ENCODE measurements around the gene ADAMTS2. TPM values are rescaled to one million over a fixed set of nuclear protein-coding genes. Genes with fewer than 3 reads are reported as not detected.

The ADAMTS2 gene
- total RNA-seq, 2 experiments from 2014 or later = not detected

DNA sequence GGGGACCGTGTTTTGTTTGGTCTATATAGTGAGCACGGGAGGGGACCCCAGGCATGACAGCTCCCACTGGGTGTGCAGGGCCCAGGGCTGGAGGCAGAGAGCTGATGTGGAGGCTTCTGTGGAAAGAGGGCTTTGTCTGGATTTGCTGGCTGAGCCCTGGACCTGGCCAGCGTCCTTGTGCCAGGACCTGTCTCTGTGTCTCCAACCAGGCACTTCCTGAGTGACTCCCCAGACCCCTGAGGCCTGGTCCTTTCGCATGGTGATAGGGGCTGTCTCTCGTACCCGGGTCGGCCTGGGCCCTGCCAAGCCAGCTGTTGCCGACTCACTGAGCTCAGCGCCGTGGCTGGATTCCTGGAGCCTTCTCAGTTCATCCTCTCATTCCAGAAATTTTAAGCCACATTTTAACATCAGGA, 77.6 kb downstream of the ADAMTS2 start:
- no peak overlapping the region for H3K27ac ChIP-seq (ENCODE audit: low read depth in 1 of 2, low read length in 2 of 2)
- no peaks in the 10 kb centered on the region for H3K36me3 Mint-ChIP-seq (ENCODE audit: low read depth)
- no peaks in the 10 kb centered on the region for H3K9me3 Mint-ChIP-seq
- POLR2A ChIA-PET = no interaction called here
- TF ChIP-seq, protein P1, sequence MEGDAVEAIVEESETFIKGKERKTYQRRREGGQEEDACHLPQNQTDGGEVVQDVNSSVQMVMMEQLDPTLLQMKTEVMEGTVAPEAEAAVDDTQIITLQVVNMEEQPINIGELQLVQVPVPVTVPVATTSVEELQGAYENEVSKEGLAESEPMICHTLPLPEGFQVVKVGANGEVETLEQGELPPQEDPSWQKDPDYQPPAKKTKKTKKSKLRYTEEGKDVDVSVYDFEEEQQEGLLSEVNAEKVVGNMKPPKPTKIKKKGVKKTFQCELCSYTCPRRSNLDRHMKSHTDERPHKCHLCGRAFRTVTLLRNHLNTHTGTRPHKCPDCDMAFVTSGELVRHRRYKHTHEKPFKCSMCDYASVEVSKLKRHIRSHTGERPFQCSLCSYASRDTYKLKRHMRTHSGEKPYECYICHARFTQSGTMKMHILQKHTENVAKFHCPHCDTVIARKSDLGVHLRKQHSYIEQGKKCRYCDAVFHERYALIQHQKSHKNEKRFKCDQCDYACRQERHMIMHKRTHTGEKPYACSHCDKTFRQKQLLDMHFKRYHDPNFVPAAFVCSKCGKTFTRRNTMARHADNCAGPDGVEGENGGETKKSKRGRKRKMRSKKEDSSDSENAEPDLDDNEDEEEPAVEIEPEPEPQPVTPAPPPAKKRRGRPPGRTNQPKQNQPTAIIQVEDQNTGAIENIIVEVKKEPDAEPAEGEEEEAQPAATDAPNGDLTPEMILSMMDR (IDR thresholded peaks at IDR 0.05) = no peak
- intact Hi-C loops (cut with DNase I, micrococcal nuclease) = no loop called here
- no peak for ATAC-seq (ENCODE audit: poor library complexity)
- no peak overlapping the region for H3K4me3 ChIP-seq (ENCODE audit: low read length)
- H3K27me3 ChIP-seq (ENCODE audit: control insufficient read depth in 1 of 2, insufficient read depth in 2 of 2, low read length in 2 of 2) = no peaks in the 10 kb centered on the region
- peak in 1 of 14 experiments; percentile 17 for DNase-seq
- H3K9me3 ChIP-seq (ENCODE audit: control insufficient read depth in 1 of 2, insufficient read depth in 1 of 2, low read length in 2 of 2) = peaks cover 0 to 8% of the 10 kb centered on the region in 2 experiments
- no peak overlapping the region for H3K4me3 Mint-ChIP-seq
- H3K36me3 ChIP-seq (ENCODE audit: insufficient read depth, low read length) = no peaks in the 10 kb centered on the region
- no peaks in the 10 kb centered on the region for H3K4me1 ChIP-seq (ENCODE audit: insufficient read depth, low read length)
- no peaks in the 10 kb centered on the region for H3K27me3 Mint-ChIP-seq
- CTCF ChIA-PET = no interaction called here
- H3K27ac Mint-ChIP-seq = no peak overlapping the region
- H3K4me1 Mint-ChIP-seq (ENCODE audit: low read depth) = no peaks in the 10 kb centered on the region

DNA sequence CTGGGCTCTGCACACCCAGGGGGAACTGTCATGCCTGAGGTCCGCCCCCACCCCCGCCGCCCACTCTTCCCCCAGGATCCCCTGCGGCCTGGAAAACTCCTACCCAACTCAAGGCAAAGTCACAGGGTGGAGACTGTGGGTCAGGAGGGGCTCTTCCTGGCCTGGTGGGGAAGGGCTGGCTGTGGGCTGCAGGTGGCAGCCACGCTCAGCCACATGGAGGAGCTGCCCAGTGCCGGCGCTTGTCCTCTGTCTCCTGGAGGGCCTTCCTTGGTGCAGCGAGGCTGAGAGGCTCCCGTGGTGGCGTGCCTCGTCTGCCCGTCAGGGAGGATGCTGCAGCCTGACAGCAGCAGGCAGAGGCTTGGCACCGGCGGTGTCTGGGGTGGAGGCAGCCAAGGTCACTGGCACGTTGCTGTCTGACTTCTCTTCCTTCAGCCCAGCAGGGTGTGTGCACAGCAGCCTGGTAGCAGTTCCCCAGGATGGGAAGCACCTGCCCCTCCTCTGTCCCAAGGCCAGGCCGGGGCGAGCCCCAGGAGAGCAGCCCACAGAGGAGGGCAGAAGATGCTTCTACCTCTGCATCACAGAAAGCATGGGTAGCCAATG, 78.1 kb downstream of the ADAMTS2 start:
- peak in 1 of 14 experiments; percentile 21 for DNase-seq
- Histone ChIP-seq H3K27ac (ENCODE audit: low read depth in 1 of 2, low read length in 2 of 2) (no peak overlapping the region), H3K27me3 (ENCODE audit: control insufficient read depth in 1 of 2, insufficient read depth in 2 of 2, low read length in 2 of 2) (no peaks in the 10 kb centered on the region), H3K9me3 (ENCODE audit: control insufficient read depth in 1 of 2, insufficient read depth in 1 of 2, low read length in 2 of 2) (peaks cover 0 to 10% of the 10 kb centered on the region in 2 experiments), H3K4me3 (ENCODE audit: low read length) (no peak overlapping the region), H3K36me3 (ENCODE audit: insufficient read depth, low read length) (no peaks in the 10 kb centered on the region), H3K4me1 (ENCODE audit: insufficient read depth, low read length) (no peaks in the 10 kb centered on the region)
- Mint-ChIP-seq H3K36me3 (ENCODE audit: low read depth) (no peaks in the 10 kb centered on the region), H3K27me3 (no peaks in the 10 kb centered on the region), H3K4me1 (ENCODE audit: low read depth) (no peaks in the 10 kb centered on the region), H3K27ac (no peak overlapping the region), H3K4me3 (no peak overlapping the region), H3K9me3 (no peaks in the 10 kb centered on the region)
- CTCF ChIA-PET = no interaction called here
- TF ChIP-seq, protein P1 (IDR thresholded peaks at IDR 0.05) = no peak
- POLR2A ChIA-PET = no interaction called here
- no peak for ATAC-seq (ENCODE audit: poor library complexity)
- intact Hi-C loops (cut with DNase I, micrococcal nuclease) = no loop called here

DNA sequence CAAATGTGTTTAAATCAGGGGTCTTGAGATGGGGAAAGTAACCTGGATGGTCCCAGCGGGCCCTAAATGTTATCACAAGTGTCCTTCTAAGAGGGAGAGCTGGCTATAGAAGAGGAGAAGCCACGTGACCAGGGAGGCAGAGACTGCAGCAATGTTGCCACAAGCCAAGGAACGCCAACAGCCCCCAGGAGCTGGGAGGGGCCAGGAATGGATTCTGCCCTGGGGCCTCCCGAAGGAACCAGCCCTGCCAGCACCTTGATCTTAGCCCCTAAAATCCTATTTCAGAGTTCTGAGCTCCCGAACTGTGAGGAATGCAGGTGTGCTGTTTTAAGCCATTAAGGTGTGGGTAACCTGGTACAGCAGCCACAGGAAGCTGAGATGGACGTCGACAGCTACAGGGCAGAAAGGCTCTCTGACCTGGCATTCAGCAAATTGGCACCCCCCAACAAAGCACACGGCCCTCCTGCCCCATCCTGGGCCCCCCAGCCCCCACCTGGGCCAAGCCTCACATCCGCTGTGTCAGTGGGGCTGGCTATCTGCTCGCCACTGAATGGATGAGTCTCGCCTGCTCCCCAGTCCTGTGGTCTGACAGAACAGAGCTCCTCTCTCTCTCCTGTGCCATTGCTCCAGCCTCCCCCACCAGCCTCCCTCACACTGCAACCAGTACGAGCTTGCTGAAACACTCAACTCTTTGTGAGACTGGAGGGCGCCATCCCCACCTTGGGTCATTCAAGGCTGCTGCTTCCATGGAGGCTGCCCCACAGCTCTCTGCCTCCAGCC, 78.8 kb downstream of the ADAMTS2 start:
- no peak overlapping the region for H3K27ac Mint-ChIP-seq

More for the DNA sequence above, 78.8 kb downstream of the ADAMTS2 start:
- DNase-seq = peak in 1 of 14 experiments; percentile 16
- intact Hi-C loops (cut with DNase I, micrococcal nuclease) = no loop called here
- no peaks in the 10 kb centered on the region for H3K9me3 Mint-ChIP-seq
- no peak overlapping the region for H3K4me3 Mint-ChIP-seq
- TF ChIP-seq, protein P1 (IDR thresholded peaks at IDR 0.05) = no peak
- no peaks in the 10 kb centered on the region for H3K36me3 Mint-ChIP-seq (ENCODE audit: low read depth)
- H3K4me3 ChIP-seq (ENCODE audit: low read length) = no peak overlapping the region
- no peaks in the 10 kb centered on the region for H3K27me3 ChIP-seq (ENCODE audit: control insufficient read depth in 1 of 2, insufficient read depth in 2 of 2, low read length in 2 of 2)
- no peaks in the 10 kb centered on the region for H3K4me1 ChIP-seq (ENCODE audit: insufficient read depth, low read length)
- H3K27me3 Mint-ChIP-seq = no peaks in the 10 kb centered on the region
- ATAC-seq (ENCODE audit: poor library complexity) = no peak
- POLR2A ChIA-PET = no interaction called here
- H3K9me3 ChIP-seq (ENCODE audit: control insufficient read depth in 1 of 2, insufficient read depth in 1 of 2, low read length in 2 of 2) = peaks cover 0 to 10% of the 10 kb centered on the region in 2 experiments
- H3K4me1 Mint-ChIP-seq (ENCODE audit: low read depth) = no peaks in the 10 kb centered on the region
- no peaks in the 10 kb centered on the region for H3K36me3 ChIP-seq (ENCODE audit: insufficient read depth, low read length)
- no peak overlapping the region for H3K27ac ChIP-seq (ENCODE audit: low read depth in 1 of 2, low read length in 2 of 2)
- CTCF ChIA-PET = no interaction called here
